A549 (cell line): ENCODE data around the gene PHGDH. TPM values are rescaled to one million over a fixed set of nuclear protein-coding genes. Genes with fewer than 3 reads are reported as not detected.

Experiments used
- ATAC-seq, 2 experiments: fragments of 200-7000 bp in 1 of 2; fragments of >200 bp in 1 of 2; cut with Nextera tagmentation in 1 of 2; cut with Tn5 transposase in 1 of 2; 3 replicates each; pipeline versions ENCODE4 v1.8.0 to v1.9.1; 2018 to 2020; ENCODE audit warnings: mild to moderate bottlenecking in 1 of 2, moderate library complexity in 1 of 2
- CTCF ChIA-PET: fragments of 300-600 bp; sonication (Branson Sonifier 250); formaldehyde crosslinking; extraction: SDS; loops from one replicate; lab custom pipeline; 2021; ENCODE audit warnings: antibody characterized with exemption, inconsistent platforms; lab: Yijun Ruan, JAX
- POLR2A ChIA-PET: fragments of 350-600 bp; formaldehyde crosslinking; extraction: SDS; loops from one replicate; lab custom pipeline; 2021; ENCODE audit warnings: antibody characterized with exemption, inconsistent platforms; lab: Yijun Ruan, JAX
- DNase-seq, 2 experiments: peaks; one replicate each; pipeline versions ENCODE4 v3.0.0 to v3.0.0-alpha.2; 2011 to 2016; ENCODE audit warnings: low read depth in 1 of 2, low spot score in 1 of 2
- FAIRE-seq: peaks from 2 replicates; lab custom pipeline; 2011; peaks lifted over from hg19 to GRCh38; lab: Jason Lieb, UNC
- H3K27ac ChIP-seq, 2 experiments: fragments of >200 bp; sonication (Bioruptor Twin); formaldehyde crosslinking; 3 replicates each; pipeline ENCODE4 v1.5.1; 2016 to 2017
- H3K4me1 ChIP-seq: fragments of >200 bp; sonication (Bioruptor Twin); formaldehyde crosslinking; 3 replicates; pipeline ENCODE4 v1.6.1; 2016
- H3K4me2 ChIP-seq: fragments of >200 bp; sonication (Bioruptor Twin); formaldehyde crosslinking; 3 replicates; pipeline ENCODE4 v1.6.1; 2016
- H3K4me3 ChIP-seq: fragments of >200 bp; sonication (Bioruptor Twin); formaldehyde crosslinking; 3 replicates; pipeline ENCODE4 v1.5.1; 2016
- H3K9me3 ChIP-seq: fragments of >200 bp; sonication (Bioruptor Twin); formaldehyde crosslinking; 3 replicates; pipeline ENCODE4 v1.6.1; 2016
- BHLHE40 ChIP-seq: IDR thresholded peaks from 2 replicates; pipeline ENCODE4 v1.6.1; 2012; ENCODE audit warnings: low read depth, low read length, inconsistent platforms
- CBX8 ChIP-seq: fragments of 200-600 bp; sonication (generic); IDR thresholded peaks from 2 replicates; pipeline ENCODE4 v1.6.1; 2016
- CHD4 ChIP-seq: fragments of 200-600 bp; sonication (generic); IDR thresholded peaks from 2 replicates; pipeline ENCODE4 v1.6.1; 2016; ENCODE audit warnings: antibody characterized with exemption, mild to moderate bottlenecking, borderline replicate concordance
- E2F6 ChIP-seq: IDR thresholded peaks from 2 replicates; pipeline ENCODE4 v1.6.1; 2012; ENCODE audit warnings: low read depth, borderline replicate concordance
- FOXS1 ChIP-seq: fragments of 250-450 bp; sonication (Bioruptor Pico); IDR thresholded peaks from 2 replicates; pipeline ENCODE4 v1.5.0; 2020; ENCODE audit warnings: mild to moderate bottlenecking, moderate library complexity
- HES2 ChIP-seq: fragments of >200 bp; sonication (Bioruptor Twin); formaldehyde crosslinking; IDR thresholded peaks from 2 replicates; pipeline ENCODE4 v1.6.1; 2016
- JUN ChIP-seq, 2 experiments: fragments of >200 bp; sonication (Bioruptor Twin); formaldehyde crosslinking; IDR thresholded peaks; 2 replicates in 1 of 2; 3 replicates in 1 of 2; pipeline ENCODE4 v1.6.1; 2016 to 2017
- KDM1A ChIP-seq: fragments of 200-600 bp; sonication (generic); IDR thresholded peaks from 2 replicates; pipeline ENCODE4 v1.6.1; 2016; ENCODE audit warnings: low read depth, mild to moderate bottlenecking
- KDM5A ChIP-seq: fragments of 200-600 bp; sonication (generic); IDR thresholded peaks from 2 replicates; pipeline ENCODE4 v1.6.1; 2016; ENCODE audit warnings: antibody characterized with exemption, mild to moderate bottlenecking
- POLR2A ChIP-seq: IDR thresholded peaks from 2 replicates; pipeline ENCODE4 v1.6.1; 2012; ENCODE audit warnings: mild to moderate bottlenecking, low read length
- POLR2AphosphoS2 ChIP-seq: conservative IDR thresholded peaks from 2 replicates; pipeline ENCODE4 v1.6.1; 2012; ENCODE audit warnings: low read length, improper control_type of control experiment, inconsistent platforms
- RAD21 ChIP-seq, 2 experiments: fragments of >200 bp in 1 of 2; sonication (Bioruptor Twin) in 1 of 2; formaldehyde crosslinking in 1 of 2; IDR thresholded peaks in 1 of 2; conservative IDR thresholded peaks in 1 of 2; 2 replicates in 1 of 2; 3 replicates in 1 of 2; pipeline ENCODE4 v1.6.1; 2012 to 2018; ENCODE audit warnings: inconsistent platforms in 1 of 2
- RARB ChIP-seq: fragments of 250-450 bp; sonication (Bioruptor Pico); IDR thresholded peaks from 2 replicates; pipeline ENCODE4 v1.8.0; 2021; ENCODE audit warnings: mild to moderate bottlenecking, moderate library complexity
- RNF2 ChIP-seq: fragments of 200-600 bp; sonication (generic); IDR thresholded peaks from 2 replicates; pipeline ENCODE4 v1.6.1; 2016; ENCODE audit warnings: low read depth, mild to moderate bottlenecking, antibody characterized with exemption, moderate library complexity, borderline replicate concordance
- TP53 ChIP-seq: fragments of 250-450 bp; sonication (Bioruptor Pico); IDR thresholded peaks from 2 replicates; pipeline ENCODE4 v1.5.0; 2021; ENCODE audit warnings: mild to moderate bottlenecking, moderate library complexity
- ZC3H11A ChIP-seq: fragments of 450-650 bp; IDR thresholded peaks from 2 replicates; pipeline ENCODE4 v1.6.1; 2014; ENCODE audit warnings: antibody characterized with exemption, mild to moderate bottlenecking
- ZNF302 ChIP-seq: fragments of 250-450 bp; sonication (Bioruptor Pico); IDR thresholded peaks from 2 replicates; pipeline ENCODE4 v1.9.0; 2021; ENCODE audit warnings: inconsistent platforms, mild to moderate bottlenecking, moderate library complexity
- whole genome bisulfite sequencing: methylation state at CpG from one replicate; pipeline ENCODE4 v1.1.6; 2017; ENCODE audit errors: missing lambda C conversion rate; 5-methylcytosine and 5-hydroxymethylcytosine counted together
- polyA plus RNA-seq, 4 experiments: library from polyadenylated mRNA; depleted of rRNA in 3 of 4; stranded (reverse); fragments of >200 nt; fragmentation: RNase III in 1 of 4; extraction: RNeasy Plus Mini Kit Qiagen cat#74134 plus additional on column Dnase treatment in 1 of 4; gene quantifications; 2 replicates in 3 of 4; 3 replicates in 1 of 4; pipeline ENCODE4 v1.2.3, GENCODE V29; 2011 to 2017
- TF ChIP-seq, protein P1 (sequence below): fragments of 200-600 bp; sonication (generic); IDR thresholded peaks from 2 replicates; pipeline ENCODE4 v1.6.1; 2016; ENCODE audit warnings: antibody characterized with exemption, mild to moderate bottlenecking, moderate library complexity
- TF ChIP-seq, protein P2 (sequence below): fragments of >200 bp; sonication (Bioruptor Twin); formaldehyde crosslinking; IDR thresholded peaks from 3 replicates; pipeline ENCODE4 v1.5.1; 2016
- TF ChIP-seq, protein P3 (sequence below): IDR thresholded peaks from 2 replicates; pipeline ENCODE4 v1.6.1; 2012

PHGDH gene
- polyA plus RNA-seq, 2 of the 4 experiments (the other 2 are of a cell fraction) = 41.4 to 65.6 TPM

DNA sequence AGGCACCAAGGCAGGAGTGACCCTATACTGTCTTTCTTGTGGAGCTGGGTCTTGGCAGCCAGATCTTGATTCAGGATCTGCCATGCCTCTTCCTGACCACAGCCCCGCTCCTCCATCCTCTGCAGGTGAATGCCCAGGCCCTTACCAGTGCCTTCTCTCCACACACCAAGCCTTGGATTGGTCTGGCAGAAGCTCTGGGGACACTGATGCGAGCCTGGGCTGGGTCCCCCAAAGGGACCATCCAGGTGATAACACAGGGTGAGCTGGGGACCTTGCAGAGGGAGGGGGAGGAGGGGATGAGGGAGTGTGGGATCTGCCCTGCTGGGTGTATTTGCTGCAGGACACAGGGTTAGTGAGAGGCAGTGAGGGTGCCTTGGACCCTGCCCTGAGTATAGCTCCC is 28.5 kb downstream of the PHGDH start:
- FAIRE-seq (no peak), DNase-seq (no peak), ATAC-seq (no peak)
- POLR2A ChIA-PET = no interaction called here
- TF ChIP-seq ZC3H11A (no peak), E2F6 (no peak), JUN (IDR thresholded peaks at IDR 0.05) (no peak), HES2 (no peak), KDM5A (no peak), TP53 (CRISPR knock-in tag) (no peak), KDM1A (no peak), CHD4 (no peak), RARB (CRISPR knock-in tag) (no peak), RNF2 (no peak), ZNF302 (CRISPR knock-in tag) (no peak), BHLHE40 (no peak), POLR2A (no peak), CBX8 (no peak), RAD21 (conservative IDR thresholded peaks at IDR 0.05 in 1 of 2, IDR thresholded peaks at IDR 0.05 in 1 of 2) (no peak), FOXS1 (CRISPR knock-in tag) (no peak), POLR2AphosphoS2 (no peak)
- TF ChIP-seq, protein P1, sequence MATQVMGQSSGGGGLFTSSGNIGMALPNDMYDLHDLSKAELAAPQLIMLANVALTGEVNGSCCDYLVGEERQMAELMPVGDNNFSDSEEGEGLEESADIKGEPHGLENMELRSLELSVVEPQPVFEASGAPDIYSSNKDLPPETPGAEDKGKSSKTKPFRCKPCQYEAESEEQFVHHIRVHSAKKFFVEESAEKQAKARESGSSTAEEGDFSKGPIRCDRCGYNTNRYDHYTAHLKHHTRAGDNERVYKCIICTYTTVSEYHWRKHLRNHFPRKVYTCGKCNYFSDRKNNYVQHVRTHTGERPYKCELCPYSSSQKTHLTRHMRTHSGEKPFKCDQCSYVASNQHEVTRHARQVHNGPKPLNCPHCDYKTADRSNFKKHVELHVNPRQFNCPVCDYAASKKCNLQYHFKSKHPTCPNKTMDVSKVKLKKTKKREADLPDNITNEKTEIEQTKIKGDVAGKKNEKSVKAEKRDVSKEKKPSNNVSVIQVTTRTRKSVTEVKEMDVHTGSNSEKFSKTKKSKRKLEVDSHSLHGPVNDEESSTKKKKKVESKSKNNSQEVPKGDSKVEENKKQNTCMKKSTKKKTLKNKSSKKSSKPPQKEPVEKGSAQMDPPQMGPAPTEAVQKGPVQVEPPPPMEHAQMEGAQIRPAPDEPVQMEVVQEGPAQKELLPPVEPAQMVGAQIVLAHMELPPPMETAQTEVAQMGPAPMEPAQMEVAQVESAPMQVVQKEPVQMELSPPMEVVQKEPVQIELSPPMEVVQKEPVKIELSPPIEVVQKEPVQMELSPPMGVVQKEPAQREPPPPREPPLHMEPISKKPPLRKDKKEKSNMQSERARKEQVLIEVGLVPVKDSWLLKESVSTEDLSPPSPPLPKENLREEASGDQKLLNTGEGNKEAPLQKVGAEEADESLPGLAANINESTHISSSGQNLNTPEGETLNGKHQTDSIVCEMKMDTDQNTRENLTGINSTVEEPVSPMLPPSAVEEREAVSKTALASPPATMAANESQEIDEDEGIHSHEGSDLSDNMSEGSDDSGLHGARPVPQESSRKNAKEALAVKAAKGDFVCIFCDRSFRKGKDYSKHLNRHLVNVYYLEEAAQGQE = no peak
- TF ChIP-seq, protein P2, sequence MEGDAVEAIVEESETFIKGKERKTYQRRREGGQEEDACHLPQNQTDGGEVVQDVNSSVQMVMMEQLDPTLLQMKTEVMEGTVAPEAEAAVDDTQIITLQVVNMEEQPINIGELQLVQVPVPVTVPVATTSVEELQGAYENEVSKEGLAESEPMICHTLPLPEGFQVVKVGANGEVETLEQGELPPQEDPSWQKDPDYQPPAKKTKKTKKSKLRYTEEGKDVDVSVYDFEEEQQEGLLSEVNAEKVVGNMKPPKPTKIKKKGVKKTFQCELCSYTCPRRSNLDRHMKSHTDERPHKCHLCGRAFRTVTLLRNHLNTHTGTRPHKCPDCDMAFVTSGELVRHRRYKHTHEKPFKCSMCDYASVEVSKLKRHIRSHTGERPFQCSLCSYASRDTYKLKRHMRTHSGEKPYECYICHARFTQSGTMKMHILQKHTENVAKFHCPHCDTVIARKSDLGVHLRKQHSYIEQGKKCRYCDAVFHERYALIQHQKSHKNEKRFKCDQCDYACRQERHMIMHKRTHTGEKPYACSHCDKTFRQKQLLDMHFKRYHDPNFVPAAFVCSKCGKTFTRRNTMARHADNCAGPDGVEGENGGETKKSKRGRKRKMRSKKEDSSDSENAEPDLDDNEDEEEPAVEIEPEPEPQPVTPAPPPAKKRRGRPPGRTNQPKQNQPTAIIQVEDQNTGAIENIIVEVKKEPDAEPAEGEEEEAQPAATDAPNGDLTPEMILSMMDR = no peak
- TF ChIP-seq, protein P3, sequence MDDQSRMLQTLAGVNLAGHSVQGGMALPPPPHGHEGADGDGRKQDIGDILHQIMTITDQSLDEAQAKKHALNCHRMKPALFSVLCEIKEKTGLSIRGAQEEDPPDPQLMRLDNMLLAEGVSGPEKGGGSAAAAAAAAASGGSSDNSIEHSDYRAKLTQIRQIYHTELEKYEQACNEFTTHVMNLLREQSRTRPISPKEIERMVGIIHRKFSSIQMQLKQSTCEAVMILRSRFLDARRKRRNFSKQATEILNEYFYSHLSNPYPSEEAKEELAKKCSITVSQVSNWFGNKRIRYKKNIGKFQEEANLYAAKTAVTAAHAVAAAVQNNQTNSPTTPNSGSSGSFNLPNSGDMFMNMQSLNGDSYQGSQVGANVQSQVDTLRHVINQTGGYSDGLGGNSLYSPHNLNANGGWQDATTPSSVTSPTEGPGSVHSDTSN = no peak
- CTCF ChIA-PET = no interaction called here
- H3K4me2 ChIP-seq = no peak overlapping the region
- H3K4me3 ChIP-seq = no peak overlapping the region
- no peaks in the 10 kb centered on the region for H3K9me3 ChIP-seq
- H3K4me1 ChIP-seq = no peaks in the 10 kb centered on the region
- H3K27ac ChIP-seq = no peak overlapping the region
- 100% methylated on average over 1 of the region's 2 CpGs for WGBS
